ENCODE results near the gene CALCB.
"Not testable (repeated sequence)": the region's sequence is repeated elsewhere in the genome, so short reads cannot be mapped to it uniquely, and the experiment has no call there.

The CALCB gene

GRCh38 chr11:15038963-15039362, 34.4 kb upstream of the CALCB start:
- Histone ChIP-seq H3K27ac (ENCODE audit: low read depth, low read length, poor library complexity, severe bottlenecking) (no peak overlapping the region), H3K9me2 (ENCODE audit: low read depth, low read length) (no peaks in the 10 kb centered on the region), H3K9ac (ENCODE audit: low read length) (no peak overlapping the region), H3K4me2 (ENCODE audit: low read length) (no peak overlapping the region), H3K36me3 (ENCODE audit: insufficient read depth, low read length) (no peaks in the 10 kb centered on the region), H3K4me3 (ENCODE audit: low read depth, low read length, poor library complexity, severe bottlenecking) (no peak overlapping the region), H3F3A (ENCODE audit: insufficient read depth, low read length) (no peaks in the 10 kb centered on the region), H3K79me2 (ENCODE audit: insufficient read depth, low read length) (no peaks in the 10 kb centered on the region), H4K20me1 (ENCODE audit: insufficient read depth, low read length) (no peaks in the 10 kb centered on the region), H2AFZ (ENCODE audit: low read length) (no peak overlapping the region), H3K27me3 (ENCODE audit: insufficient read depth, low read length) (no peaks in the 10 kb centered on the region), H3K4me1 (ENCODE audit: insufficient read depth, low read length, severe bottlenecking) (no peaks in the 10 kb centered on the region), H3K9me3 (ENCODE audit: low read length) (no peaks in the 10 kb centered on the region)
- TF ChIP-seq EZH2 (IDR thresholded peaks at IDR 0.05; ENCODE audit: borderline replicate concordance, low read length) (no peak), CTCF (IDR thresholded peaks at IDR 0.05; ENCODE audit: low read length) (0 out of 2 replicates have a peak, but pooled peaks have one; percentile 14)

- H2AFZ ChIP-seq (ENCODE audit: low read length), result no peak overlapping the region
These were observed 28.2 kb upstream of the CALCB start for GRCh38 chr11:15045209-15045608.

GRCh38 chr11:15045891-15046290, 27.5 kb upstream of the CALCB start:
- no peak overlapping the region for H3K4me2 ChIP-seq (ENCODE audit: low read length)
- no peaks in the 10 kb centered on the region for H3K9me2 ChIP-seq (ENCODE audit: low read depth, low read length)
- H3K9me3 ChIP-seq (ENCODE audit: low read length), result no peaks in the 10 kb centered on the region
- TF ChIP-seq EZH2 (IDR thresholded peaks at IDR 0.05; ENCODE audit: borderline replicate concordance, low read length) (no peak), CTCF (IDR thresholded peaks at IDR 0.05; ENCODE audit: low read length) (no peak)
- H3K79me2 ChIP-seq (ENCODE audit: insufficient read depth, low read length), result no peaks in the 10 kb centered on the region
- no peaks in the 10 kb centered on the region for H3K36me3 ChIP-seq (ENCODE audit: insufficient read depth, low read length)
- no peak overlapping the region for H3K9ac ChIP-seq (ENCODE audit: low read length)
- no peaks in the 10 kb centered on the region for H4K20me1 ChIP-seq (ENCODE audit: insufficient read depth, low read length)
- H3K4me3 ChIP-seq (ENCODE audit: low read depth, low read length, poor library complexity, severe bottlenecking), result no peak overlapping the region
- no peak overlapping the region for H2AFZ ChIP-seq (ENCODE audit: low read length)
- H3K27me3 ChIP-seq (ENCODE audit: insufficient read depth, low read length), result no peaks in the 10 kb centered on the region
- H3F3A ChIP-seq (ENCODE audit: insufficient read depth, low read length), result no peaks in the 10 kb centered on the region
- no peak overlapping the region for H3K27ac ChIP-seq (ENCODE audit: low read depth, low read length, poor library complexity, severe bottlenecking)
- H3K4me1 ChIP-seq (ENCODE audit: insufficient read depth, low read length, severe bottlenecking), result no peaks in the 10 kb centered on the region

More at GRCh38 chr11:15045209-15045608, 28.2 kb upstream of the CALCB start:
- Histone ChIP-seq H3K4me2 (ENCODE audit: low read length) (no peak overlapping the region), H3K4me3 (ENCODE audit: low read depth, low read length, poor library complexity, severe bottlenecking) (no peak overlapping the region), H3K79me2 (ENCODE audit: insufficient read depth, low read length) (no peaks in the 10 kb centered on the region), H4K20me1 (ENCODE audit: insufficient read depth, low read length) (no peaks in the 10 kb centered on the region), H3K9me3 (ENCODE audit: low read length) (no peaks in the 10 kb centered on the region), H3K27me3 (ENCODE audit: insufficient read depth, low read length) (no peaks in the 10 kb centered on the region), H3K9me2 (ENCODE audit: low read depth, low read length) (no peaks in the 10 kb centered on the region), H3K36me3 (ENCODE audit: insufficient read depth, low read length) (no peaks in the 10 kb centered on the region), H3F3A (ENCODE audit: insufficient read depth, low read length) (no peaks in the 10 kb centered on the region), H3K4me1 (ENCODE audit: insufficient read depth, low read length, severe bottlenecking) (no peaks in the 10 kb centered on the region), H3K27ac (ENCODE audit: low read depth, low read length, poor library complexity, severe bottlenecking) (no peak overlapping the region), H3K9ac (ENCODE audit: low read length) (no peak overlapping the region)
- TF ChIP-seq CTCF (IDR thresholded peaks at IDR 0.05; ENCODE audit: low read length) (no peak), EZH2 (IDR thresholded peaks at IDR 0.05; ENCODE audit: borderline replicate concordance, low read length) (no peak)

GRCh38 chr11:15046673-15047072, 26.7 kb upstream of the CALCB start:
- not testable (repeated sequence) for H3K36me3 ChIP-seq (ENCODE audit: insufficient read depth, low read length); H2AFZ ChIP-seq (ENCODE audit: low read length); H3K4me1 ChIP-seq (ENCODE audit: insufficient read depth, low read length, severe bottlenecking); H3K9me2 ChIP-seq (ENCODE audit: low read depth, low read length); H3F3A ChIP-seq (ENCODE audit: insufficient read depth, low read length); H3K9ac ChIP-seq (ENCODE audit: low read length); H3K27me3 ChIP-seq (ENCODE audit: insufficient read depth, low read length); H3K79me2 ChIP-seq (ENCODE audit: insufficient read depth, low read length); H3K4me3 ChIP-seq (ENCODE audit: low read depth, low read length, poor library complexity, severe bottlenecking); H3K27ac ChIP-seq (ENCODE audit: low read depth, low read length, poor library complexity, severe bottlenecking); H4K20me1 ChIP-seq (ENCODE audit: insufficient read depth, low read length); H3K4me2 ChIP-seq (ENCODE audit: low read length); H3K9me3 ChIP-seq (ENCODE audit: low read length)

Measured in OCI-LY1 (cell line).